HepG2 (cell line): ENCODE data around the gene CFAP97. TPM values are rescaled to one million over a fixed set of nuclear protein-coding genes. Genes with fewer than 3 reads are reported as not detected.

ENCODE experiments used
- FOXO4 ChIP-seq: sonication (generic); formaldehyde crosslinking; conservative IDR thresholded peaks from 2 replicates; pipeline ENCODE4 v1.8.1; 2023; ENCODE audit warnings: missing genetic modification reagents
- HBP1 ChIP-seq: IDR thresholded peaks from 2 replicates; pipeline ENCODE4 v1.6.1; 2016; ENCODE audit warnings: low read depth, control low read depth
- HMGXB3 ChIP-seq: sonication (generic); formaldehyde crosslinking; IDR thresholded peaks from 2 replicates; pipeline ENCODE4 v1.4.0; 2020; ENCODE audit warnings: missing genetic modification reagents, borderline replicate concordance
- KDM3A ChIP-seq: IDR thresholded peaks from 2 replicates; pipeline ENCODE4 v1.6.1; 2018; ENCODE audit warnings: low read depth, missing compliant biosample characterization
- MLLT10 ChIP-seq: sonication (generic); formaldehyde crosslinking; IDR thresholded peaks from 2 replicates; pipeline ENCODE4 v1.4.0; 2020; ENCODE audit warnings: missing genetic modification reagents
- PATZ1 ChIP-seq: sonication (generic); formaldehyde crosslinking; IDR thresholded peaks from 2 replicates; pipeline ENCODE4 v1.4.0; 2020; ENCODE audit warnings: missing genetic modification reagents
- SNRNP70 ChIP-seq: fragments of 200-400 bp; formaldehyde crosslinking; IDR thresholded peaks from 2 replicates; pipeline ENCODE4 v1.6.1; 2017; ENCODE audit warnings: mild to moderate bottlenecking, low read depth, low read length, moderate library complexity
- SP140L ChIP-seq: sonication (generic); formaldehyde crosslinking; IDR thresholded peaks from 2 replicates; pipeline ENCODE4 v1.4.0; 2020; ENCODE audit warnings: missing genetic modification reagents, borderline replicate concordance
- TFE3 ChIP-seq: IDR thresholded peaks from 2 replicates; pipeline ENCODE4 v1.6.1; 2016
- TSC22D2 ChIP-seq: sonication (generic); formaldehyde crosslinking; IDR thresholded peaks from 2 replicates; pipeline ENCODE4 v1.5.1; 2020; ENCODE audit warnings: missing genetic modification reagents, mild to moderate bottlenecking, borderline replicate concordance
- ZNF326 ChIP-seq: sonication (generic); formaldehyde crosslinking; IDR thresholded peaks from 2 replicates; pipeline ENCODE4 v1.4.0; 2020; ENCODE audit warnings: missing genetic modification reagents, borderline replicate concordance
- ZNF724P ChIP-seq: sonication (generic); formaldehyde crosslinking; IDR thresholded peaks from 2 replicates; pipeline ENCODE4 v1.8.0; 2022; ENCODE audit warnings: missing genetic modification reagents, borderline replicate concordance
- ZNF737 ChIP-seq: sonication (generic); formaldehyde crosslinking; IDR thresholded peaks from 2 replicates; pipeline ENCODE4 v1.5.0; 2020; ENCODE audit warnings: missing genetic modification reagents, mild to moderate bottlenecking, borderline replicate concordance
- polyA plus RNA-seq, 8 experiments: library from polyadenylated mRNA; depleted of rRNA in 3 of 8; stranded (reverse) in 7 of 8; unstranded in 1 of 8; fragments of >200 nt; fragmentation: Illumina TruSeq in 4 of 8; extraction: Trizol in 4 of 8; gene quantifications; 2 replicates each; pipeline versions ENCODE4 v1.2.1 to v1.2.3, GENCODE V29; 2011 to 2016; ENCODE audit warnings: low read depth in 4 of 8, missing spikeins in 1 of 8, mixed read lengths in 1 of 8; ENCODE audit not compliant: insufficient read depth in 1 of 8
- total RNA-seq, 5 experiments: library from RNA; depleted of rRNA; stranded (reverse); fragments of >200 nt; fragmentation: Illumina TruSeq; extraction: Trizol; gene quantifications; 2 replicates each; pipeline ENCODE4 v1.2.3, GENCODE V29; 2016; ENCODE audit warnings: low read depth in 1 of 5

CFAP97 gene
- total and polyA plus RNA-seq, 2 of the 13 experiments (the other 11 are each of a cell fraction or from before 2014, with no cell fraction given) = 32.1 to 44.4 TPM

- no peak for TF ChIP-seq KDM3A (CRISPR knock-in tag)
- TF ChIP-seq FOXO4 = no peak
- peak; percentile 51; the same call in 1 of the 2 replicates for TF ChIP-seq PATZ1 (CRISPR knock-in tag)
- no peak for TF ChIP-seq HMGXB3
- TF ChIP-seq SNRNP70 = no peak
- no peak for TF ChIP-seq TFE3
- 0 out of 2 replicates have a peak, but pooled peaks have one; percentile 44 for TF ChIP-seq ZNF737
- TF ChIP-seq SP140L (CRISPR knock-in tag) = no peak
- TF ChIP-seq MLLT10 (CRISPR knock-in tag) = no peak
- no peak; the same call in 1 of the 2 replicates for TF ChIP-seq TSC22D2
- TF ChIP-seq HBP1 = no peak
- no peak for TF ChIP-seq ZNF724P (CRISPR knock-in tag)
- no peak for TF ChIP-seq ZNF326 (CRISPR knock-in tag)
Measured at GRCh38 chr4:185203486-185204237, at the start of gene CFAP97 (continued).
